Bronchial epithelial cell (primary cell): Measurements from ENCODE around the gene PLS1. TPM values are rescaled to one million over a fixed set of nuclear protein-coding genes. Genes with fewer than 3 reads are reported as not detected.

Experiments
- DNase-seq: peaks from one replicate; pipeline ENCODE4 v3.0.0-alpha.2; 2010; ENCODE audit warnings: low read depth
- FAIRE-seq: peaks from 2 replicates; lab custom pipeline; 2011; peaks lifted over from hg19 to GRCh38; lab: Jason Lieb, UNC
- H3K27me3 ChIP-seq: 2 replicates; pipeline ENCODE4 v1.5.1; 2011; ENCODE audit warnings: low read length; ENCODE audit not compliant: control insufficient read depth, insufficient read depth
- H3K36me3 ChIP-seq: 2 replicates; pipeline ENCODE4 v1.5.1; 2011; ENCODE audit warnings: low read length; ENCODE audit not compliant: control insufficient read depth, insufficient read depth
- H3K4me3 ChIP-seq: 2 replicates; pipeline ENCODE4 v1.5.1; 2011; ENCODE audit warnings: mild to moderate bottlenecking, low read depth, low read length, control low read depth
- CTCF ChIP-seq: IDR thresholded peaks from 2 replicates; pipeline ENCODE4 v1.5.1; 2011; ENCODE audit warnings: mild to moderate bottlenecking, moderate library complexity, low read length, control low read depth, inconsistent platforms; ENCODE audit not compliant: insufficient read depth, severe bottlenecking
- total RNA-seq: library from RNA; depleted of rRNA; stranded (reverse); fragments of >200 nt; gene quantifications from 2 replicates; pipeline ENCODE4 v1.2.1, GENCODE V29; 2014

PLS1 gene
- total RNA-seq, 1 donor from 2014 or later = 17.1 TPM

- no peak for DNase-seq
- H3K27me3 ChIP-seq = no peaks in the 10 kb centered on the region
- no peaks in the 10 kb centered on the region for H3K36me3 ChIP-seq
- no peak for FAIRE-seq
- no peak for TF ChIP-seq CTCF
- H3K4me3 ChIP-seq = no peak overlapping the region
Observed at GRCh38 chr3:142636050-142636449, 39.9 kb downstream of the PLS1 start.

- no peak overlapping the region for H3K4me3 ChIP-seq
- TF ChIP-seq CTCF = no peak
- H3K27me3 ChIP-seq = no peaks in the 10 kb centered on the region
- no peaks in the 10 kb centered on the region for H3K36me3 ChIP-seq
- FAIRE-seq (no peak), DNase-seq (no peak)
Observed at GRCh38 chr3:142636664-142637063, 40.5 kb downstream of the PLS1 start.

- DNase-seq = no peak
- FAIRE-seq = no peak
- TF ChIP-seq CTCF = no peak
Observed at GRCh38 chr3:142638291-142638690, 42.1 kb downstream of the PLS1 start.

GRCh38 chr3:142641504-142641903 lies 45.3 kb downstream of the PLS1 start:
- Histone ChIP-seq H3K27me3 (no peaks in the 10 kb centered on the region), H3K36me3 (no peaks in the 10 kb centered on the region), H3K4me3 (no peak overlapping the region)
- no peak for TF ChIP-seq CTCF
- no peak for DNase-seq
- no peak for FAIRE-seq

More at GRCh38 chr3:142638291-142638690, 42.1 kb downstream of the PLS1 start:
- no peaks in the 10 kb centered on the region for H3K36me3 ChIP-seq
- no peaks in the 10 kb centered on the region for H3K27me3 ChIP-seq
- H3K4me3 ChIP-seq = no peak overlapping the region

GRCh38 chr3:142642956-142643355 lies 46.8 kb downstream of the PLS1 start:
- Histone ChIP-seq H3K4me3 (no peak overlapping the region), H3K27me3 (no peaks in the 10 kb centered on the region), H3K36me3 (no peaks in the 10 kb centered on the region)
- TF ChIP-seq CTCF = no peak
- no peak for FAIRE-seq
- no peak for DNase-seq

GRCh38 chr3:142644502-142644901 lies 48.3 kb downstream of the PLS1 start:
- FAIRE-seq = no peak
- TF ChIP-seq CTCF = no peak
- no peak overlapping the region for H3K4me3 ChIP-seq
- no peak for DNase-seq
- no peaks in the 10 kb centered on the region for H3K27me3 ChIP-seq
- no peaks in the 10 kb centered on the region for H3K36me3 ChIP-seq
